NCI-H510A treated with DMSO at 0.1 percent for 48 hours (cell line): ENCODE results near the gene REG1B.

Experiments used
- DNase-seq: peaks from one replicate; lab custom pipeline; 2025; lab: John Stamatoyannopoulos, UW

Gene REG1B

GRCh38 chr2:79087785-79088364 lies at the start of gene REG1B:
REG1B (minus strand) TSS chr2:79087993; CDS start chr2:79087612, 381 bp downstream.
- DNase-seq: no peak

GRCh38 chr2:79131687-79132086 lies 43.9 kb upstream of the REG1B start:
- DNase-seq: no peak

GRCh38 chr2:79129804-79130203 lies 42.0 kb upstream of the REG1B start:
- no peak for DNase-seq

- no peak for DNase-seq
Observed at GRCh38 chr2:79129260-79129659, 41.5 kb upstream of the REG1B start.

- no peak for DNase-seq
Observed at GRCh38 chr2:79128406-79128805, 40.6 kb upstream of the REG1B start.

GRCh38 chr2:79125721-79125985 lies 37.9 kb upstream of the REG1B start:
- no peak for DNase-seq

GRCh38 chr2:79124907-79125720 lies 37.3 kb upstream of the REG1B start:
- no peak for DNase-seq

GRCh38 chr2:79122676-79123075 lies 34.9 kb upstream of the REG1B start:
- no peak for DNase-seq

GRCh38 chr2:79120194-79120713 lies 32.5 kb upstream of the REG1B start, which contains the start of gene REG1A:
REG1A (plus strand) TSS chr2:79120488; CDS start chr2:79120862, 374 bp downstream.
- no peak for DNase-seq

- DNase-seq: no peak
Observed at GRCh38 chr2:79116997-79117928, 29.5 kb upstream of the REG1B start.

- DNase-seq: no peak
Observed at GRCh38 chr2:79114797-79115494, 27.2 kb upstream of the REG1B start.

- no peak for DNase-seq
Observed at GRCh38 chr2:79112269-79112668, 24.5 kb upstream of the REG1B start.

GRCh38 chr2:79105259-79105658 lies 17.5 kb upstream of the REG1B start:
- no peak for DNase-seq

GRCh38 chr2:79103214-79103613 lies 15.4 kb upstream of the REG1B start:
- DNase-seq: no peak

- no peak for DNase-seq
Observed at GRCh38 chr2:79101024-79101423, 13.2 kb upstream of the REG1B start.

GRCh38 chr2:79100285-79100684 lies 12.5 kb upstream of the REG1B start:
- no peak for DNase-seq

- DNase-seq: no peak
Observed at GRCh38 chr2:79099140-79099686, 11.4 kb upstream of the REG1B start.

- DNase-seq: no peak
Observed at GRCh38 chr2:79097843-79098242, 10.1 kb upstream of the REG1B start.

- DNase-seq: no peak
Observed at GRCh38 chr2:79090693-79091092, 2.9 kb upstream of the REG1B start.

- DNase-seq: no peak
Observed at GRCh38 chr2:79086255-79086654, 1.5 kb downstream of the REG1B start.

GRCh38 chr2:79085382-79085781 lies 2.4 kb downstream of the REG1B start:
- DNase-seq: no peak
